Nephron progenitor cell (in vitro differentiated cells): ENCODE measurements around the gene KRTAP1-5.
"Not testable (repeated sequence)": the region's sequence is repeated elsewhere in the genome, so short reads cannot be mapped to it uniquely, and the experiment has no call there.

Experiments used
- DNase-seq: peaks from one replicate; pipeline ENCODE4 v3.0.0; 2021
- H3K27ac Mint-ChIP-seq: 2 replicates; pipeline ENCODE4 v1.8.0; 2021; ENCODE audit warnings: mild to moderate bottlenecking, moderate library complexity, mixed read lengths
- H3K27me3 Mint-ChIP-seq: 2 replicates; pipeline ENCODE4 v1.8.0; 2021; ENCODE audit warnings: mild to moderate bottlenecking, low read depth, mixed read lengths; ENCODE audit not compliant: poor library complexity
- H3K36me3 Mint-ChIP-seq: 2 replicates; pipeline ENCODE4 v1.8.0; 2021; ENCODE audit warnings: low read depth, mixed read lengths
- H3K4me1 Mint-ChIP-seq: 2 replicates; pipeline ENCODE4 v1.8.0; 2021; ENCODE audit warnings: mixed read lengths
- H3K4me3 Mint-ChIP-seq: 2 replicates; pipeline ENCODE4 v1.8.0; 2021; ENCODE audit warnings: mild to moderate bottlenecking, moderate library complexity, mixed read lengths
- H3K9me3 Mint-ChIP-seq: 2 replicates; pipeline ENCODE4 v1.8.0; 2021; ENCODE audit warnings: mild to moderate bottlenecking, moderate library complexity, mixed read lengths
- CTCF ChIP-seq: fragments of 200-600 bp; sonication (generic); IDR thresholded peaks from 2 replicates; pipeline ENCODE4 v1.5.0; 2021; ENCODE audit warnings: antibody characterized with exemption

Gene KRTAP1-5

GRCh38 chr17:41067281-41067680 is 40.3 kb upstream of the KRTAP1-5 start:
- Mint-ChIP-seq H3K27ac (no peak overlapping the region), H3K4me1 (no peaks in the 10 kb centered on the region), H3K9me3 (no peaks in the 10 kb centered on the region), H3K4me3 (no peak overlapping the region), H3K27me3 (peaks cover 4% of the 10 kb centered on the region), H3K36me3 (no peaks in the 10 kb centered on the region)
- no peak for TF ChIP-seq CTCF
- no peak for DNase-seq

- H3K4me3 Mint-ChIP-seq = no peak within 1 kb of the TSS
- TF ChIP-seq CTCF = no peak
- H3K27ac Mint-ChIP-seq = no peak within 1 kb of the TSS
- H3K27me3 Mint-ChIP-seq = peaks cover 4% of the 10 kb centered on the region
- H3K9me3 Mint-ChIP-seq = no peaks in the 10 kb centered on the region
- H3K4me1 Mint-ChIP-seq = no peaks in the 10 kb centered on the region
- no peaks in the 10 kb centered on the region for H3K36me3 Mint-ChIP-seq
- no peak for DNase-seq
Measured at GRCh38 chr17:41065829-41066624, 39.0 kb upstream of the KRTAP1-5 start, which contains the start of gene KRTAP2-4. KRTAP2-4 (minus strand) TSS chr17:41065879; CDS start chr17:41065845, 34 bp downstream.

- not testable (repeated sequence) for H3K4me1 Mint-ChIP-seq, H3K9me3 Mint-ChIP-seq, H3K27me3 Mint-ChIP-seq, DNase-seq, H3K4me3 Mint-ChIP-seq, H3K27ac Mint-ChIP-seq, H3K36me3 Mint-ChIP-seq
Measured at GRCh38 chr17:41065016-41065689, 38.1 kb upstream of the KRTAP1-5 start.

- DNase-seq = no peak
- H3K27ac Mint-ChIP-seq = no peak overlapping the region
- H3K4me1 Mint-ChIP-seq = peaks cover 8% of the 10 kb centered on the region
- TF ChIP-seq CTCF = no peak
- H3K4me3 Mint-ChIP-seq = no peak overlapping the region
- no peaks in the 10 kb centered on the region for H3K36me3 Mint-ChIP-seq
- H3K27me3 Mint-ChIP-seq = peaks cover 4% of the 10 kb centered on the region
- H3K9me3 Mint-ChIP-seq = no peaks in the 10 kb centered on the region
Measured at GRCh38 chr17:41064301-41064700, 37.3 kb upstream of the KRTAP1-5 start.

- Mint-ChIP-seq H3K36me3 (no peaks in the 10 kb centered on the region), H3K4me3 (no peak overlapping the region), H3K9me3 (no peaks in the 10 kb centered on the region), H3K27ac (no peak overlapping the region), H3K4me1 (peaks cover 11% of the 10 kb centered on the region), H3K27me3 (peaks cover 4% of the 10 kb centered on the region)
- DNase-seq = no peak
- TF ChIP-seq CTCF = no peak
Measured at GRCh38 chr17:41063449-41063848, 36.4 kb upstream of the KRTAP1-5 start.

GRCh38 chr17:41061964-41062363 is 35.0 kb upstream of the KRTAP1-5 start:
- Mint-ChIP-seq H3K36me3 (no peaks in the 10 kb centered on the region), H3K27ac (no peak overlapping the region), H3K9me3 (peaks cover 4% of the 10 kb centered on the region), H3K4me1 (peaks cover 11% of the 10 kb centered on the region), H3K27me3 (peaks cover 4% of the 10 kb centered on the region), H3K4me3 (no peak overlapping the region)
- no peak for DNase-seq
- no peak for TF ChIP-seq CTCF
